Measurements from ENCODE around the gene SAP130.

The SAP130 gene

DNA sequence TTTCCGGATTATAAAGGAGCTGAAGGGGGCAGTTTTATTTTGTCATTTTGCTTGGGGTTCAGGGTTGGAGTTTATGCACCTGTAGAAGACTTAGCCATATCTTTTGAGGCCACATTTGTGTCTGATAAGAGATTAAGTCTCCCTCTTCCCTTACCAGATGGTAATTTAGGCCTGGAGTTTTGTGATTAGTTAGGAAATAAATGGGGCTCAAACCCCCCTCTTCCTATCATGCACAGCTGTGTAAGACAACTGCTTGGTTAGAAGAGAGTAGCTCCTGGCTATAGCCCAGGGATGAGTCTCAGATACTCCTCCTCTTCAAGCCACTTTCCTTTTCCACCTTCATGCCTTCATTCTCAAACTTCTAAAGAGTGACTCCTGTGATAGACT lies 802 bp upstream of the SAP130 start:
- TF ChIP-seq, protein P1, sequence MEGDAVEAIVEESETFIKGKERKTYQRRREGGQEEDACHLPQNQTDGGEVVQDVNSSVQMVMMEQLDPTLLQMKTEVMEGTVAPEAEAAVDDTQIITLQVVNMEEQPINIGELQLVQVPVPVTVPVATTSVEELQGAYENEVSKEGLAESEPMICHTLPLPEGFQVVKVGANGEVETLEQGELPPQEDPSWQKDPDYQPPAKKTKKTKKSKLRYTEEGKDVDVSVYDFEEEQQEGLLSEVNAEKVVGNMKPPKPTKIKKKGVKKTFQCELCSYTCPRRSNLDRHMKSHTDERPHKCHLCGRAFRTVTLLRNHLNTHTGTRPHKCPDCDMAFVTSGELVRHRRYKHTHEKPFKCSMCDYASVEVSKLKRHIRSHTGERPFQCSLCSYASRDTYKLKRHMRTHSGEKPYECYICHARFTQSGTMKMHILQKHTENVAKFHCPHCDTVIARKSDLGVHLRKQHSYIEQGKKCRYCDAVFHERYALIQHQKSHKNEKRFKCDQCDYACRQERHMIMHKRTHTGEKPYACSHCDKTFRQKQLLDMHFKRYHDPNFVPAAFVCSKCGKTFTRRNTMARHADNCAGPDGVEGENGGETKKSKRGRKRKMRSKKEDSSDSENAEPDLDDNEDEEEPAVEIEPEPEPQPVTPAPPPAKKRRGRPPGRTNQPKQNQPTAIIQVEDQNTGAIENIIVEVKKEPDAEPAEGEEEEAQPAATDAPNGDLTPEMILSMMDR (IDR thresholded peaks at IDR 0.05; ENCODE audit: low read depth, low read length): no peak
- peak in 1 of 2 donors; percentile 5 for DNase-seq (ENCODE audit: low read depth in 2 of 2)
- H3K4me3 ChIP-seq (replicated peaks in 1 of 2; ENCODE audit: low read depth in 2 of 2, low read length in 2 of 2): peak overlapping the region; percentile 82 to 98

GRCh38 chr2:128027278-128027800 lies 520 bp downstream of the SAP130 start:
- TF ChIP-seq, protein P1 (IDR thresholded peaks at IDR 0.05; ENCODE audit: low read depth, low read length): no peak
- DNase-seq (ENCODE audit: low read depth in 2 of 2): peak; percentile 99 to 100
- H3K4me3 ChIP-seq (replicated peaks in 1 of 2; ENCODE audit: low read depth in 2 of 2, low read length in 2 of 2): peak overlapping the region; percentile 92 to 98

DNA sequence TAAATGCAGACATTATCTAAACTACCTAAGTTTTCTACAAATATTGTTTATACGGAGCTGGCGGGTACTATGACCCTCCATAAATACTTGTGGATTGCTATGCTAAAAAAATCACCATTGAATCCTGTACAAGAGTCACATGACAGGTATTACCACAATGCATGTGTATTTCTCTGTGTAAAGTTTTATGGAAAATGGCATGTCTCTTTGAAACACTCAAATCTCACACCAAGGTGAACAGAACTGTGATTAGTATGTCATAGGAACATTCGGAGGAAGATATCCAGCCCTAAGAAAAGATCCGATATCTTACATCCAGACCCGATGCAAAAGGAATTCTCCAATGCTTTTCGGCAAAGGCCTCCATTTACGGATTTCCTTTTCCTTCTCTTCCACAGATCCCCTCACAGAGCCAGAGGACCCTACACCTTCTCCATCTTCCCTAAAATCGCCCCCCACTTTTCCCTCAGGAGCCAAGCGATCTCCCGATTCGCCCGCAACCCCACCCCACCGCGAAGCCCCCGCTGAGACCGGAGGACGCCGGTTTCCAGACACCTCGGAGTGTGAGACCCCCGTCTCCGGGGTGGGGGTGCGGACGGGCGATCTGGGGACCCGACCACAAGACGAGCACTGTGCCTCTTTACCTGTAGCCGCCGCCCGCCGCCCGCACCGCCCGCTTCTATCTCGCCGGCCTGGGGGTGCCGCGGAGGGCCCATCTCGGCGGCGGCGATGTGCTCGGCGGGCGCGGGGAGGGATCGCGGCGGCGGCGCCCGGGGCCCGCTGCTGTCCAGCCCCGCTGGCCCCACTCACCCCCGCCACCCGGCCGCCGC lies 1.2 kb downstream of the SAP130 start:
- peak; percentile 18 to 20 for DNase-seq (ENCODE audit: low read depth in 2 of 2)
- TF ChIP-seq, protein P1 (IDR thresholded peaks at IDR 0.05; ENCODE audit: low read depth, low read length): no peak
- peak overlapping the region; percentile 82 to 92 for H3K4me3 ChIP-seq (replicated peaks in 1 of 2; ENCODE audit: low read depth in 2 of 2, low read length in 2 of 2)

- no peak overlapping the region for H3K4me3 ChIP-seq (replicated peaks in 1 of 2; ENCODE audit: low read depth in 2 of 2, low read length in 2 of 2)
- TF ChIP-seq, protein P1 (IDR thresholded peaks at IDR 0.05; ENCODE audit: low read depth, low read length): no peak
- DNase-seq (ENCODE audit: low read depth in 2 of 2): no peak
Measured at GRCh38 chr2:128024816-128025215, 3.0 kb downstream of the SAP130 start.

GRCh38 chr2:128017561-128017960 lies 10.3 kb downstream of the SAP130 start:
- DNase-seq (ENCODE audit: low read depth in 2 of 2): no peak
- TF ChIP-seq, protein P1 (IDR thresholded peaks at IDR 0.05; ENCODE audit: low read depth, low read length): no peak
- H3K4me3 ChIP-seq (replicated peaks in 1 of 2; ENCODE audit: low read depth in 2 of 2, low read length in 2 of 2): no peak overlapping the region

- TF ChIP-seq, protein P1 (IDR thresholded peaks at IDR 0.05; ENCODE audit: low read depth, low read length): no peak
- peak in 1 of 2 donors; percentile 69 for DNase-seq (ENCODE audit: low read depth in 2 of 2)
- no peak overlapping the region for H3K4me3 ChIP-seq (replicated peaks in 1 of 2; ENCODE audit: low read depth in 2 of 2, low read length in 2 of 2)
Measured at GRCh38 chr2:128016620-128017019, 11.2 kb downstream of the SAP130 start.

All from cardiac fibroblast (primary cell).